GM12878 (cell line): ENCODE results near the gene PCDHGC5. TPM values are rescaled to one million over a fixed set of nuclear protein-coding genes. Genes with fewer than 3 reads are reported as not detected.

Experiments
- BACH1 ChIP-seq: fragments of 450-650 bp; IDR thresholded peaks from 2 replicates; pipeline ENCODE4 v1.6.1; 2017; ENCODE audit warnings: mild to moderate bottlenecking, borderline replicate concordance
- BRCA1 ChIP-seq: IDR thresholded peaks from 2 replicates; pipeline ENCODE4 v1.6.1; 2011; ENCODE audit warnings: low read depth, low read length, improper control_type of control experiment
- CBX3 ChIP-seq: fragments of 200-600 bp; sonication (generic); IDR thresholded peaks from 2 replicates; pipeline ENCODE4 v1.6.1; 2016; ENCODE audit warnings: low read depth, borderline replicate concordance
- ELK1 ChIP-seq: IDR thresholded peaks from 2 replicates; pipeline ENCODE4 v1.6.1; 2012; ENCODE audit warnings: low read depth, low read length, improper control_type of control experiment
- ETV6 ChIP-seq, 2 experiments: fragments of 450-650 bp in 1 of 2; IDR thresholded peaks in 1 of 2; conservative IDR thresholded peaks in 1 of 2; 2 replicates each; pipeline ENCODE4 v1.6.1; 2014; ENCODE audit warnings: antibody characterized with exemption in 1 of 2, borderline replicate concordance in 1 of 2, low read depth in 1 of 2, mild to moderate bottlenecking in 1 of 2, moderate library complexity in 1 of 2
- FOXM1 ChIP-seq: IDR thresholded peaks from 2 replicates; pipeline ENCODE4 v1.6.1; 2012; ENCODE audit warnings: low read depth, mild to moderate bottlenecking, inconsistent platforms, low read length, moderate library complexity
- IKZF1 ChIP-seq: fragments of 450-650 bp; conservative IDR thresholded peaks from 2 replicates; pipeline ENCODE4 v1.6.1; 2017; ENCODE audit warnings: antibody characterized with exemption, mild to moderate bottlenecking
- MYC ChIP-seq: IDR thresholded peaks from 2 replicates; pipeline ENCODE4 v1.6.1; 2011; ENCODE audit warnings: mild to moderate bottlenecking, low read length, moderate library complexity, inconsistent platforms; ENCODE audit not compliant: insufficient read depth, insufficient replicate concordance, insufficient read length, severe bottlenecking
- NFXL1 ChIP-seq: fragments of 450-650 bp; IDR thresholded peaks from 2 replicates; pipeline ENCODE4 v1.6.1; 2017; ENCODE audit warnings: antibody characterized with exemption, mild to moderate bottlenecking, borderline replicate concordance
- NFYA ChIP-seq: IDR thresholded peaks from 2 replicates; pipeline ENCODE4 v1.6.1; 2011; ENCODE audit warnings: low read depth, mild to moderate bottlenecking, low read length, improper control_type of control experiment, borderline replicate concordance
- NRF1 ChIP-seq: conservative IDR thresholded peaks from 2 replicates; pipeline ENCODE4 v1.6.1; 2011; ENCODE audit warnings: mild to moderate bottlenecking, low read depth, low read length, improper control_type of control experiment
- RAD21 ChIP-seq: IDR thresholded peaks from 2 replicates; pipeline ENCODE4 v1.6.1; 2011; ENCODE audit warnings: mild to moderate bottlenecking, low read depth, low read length, moderate library complexity; ENCODE audit not compliant: insufficient read depth
- ZBTB33 ChIP-seq: fragments of 450-650 bp; IDR thresholded peaks from 2 replicates; pipeline ENCODE4 v1.6.1; 2017; ENCODE audit warnings: mild to moderate bottlenecking
- ZNF24 ChIP-seq: fragments of 450-650 bp; IDR thresholded peaks from 2 replicates; pipeline ENCODE4 v1.6.1; 2017; ENCODE audit warnings: antibody characterized with exemption, mild to moderate bottlenecking
- polyA plus RNA-seq, 11 experiments: library from polyadenylated mRNA; depleted of rRNA in 4 of 11; unstranded in 6 of 11; stranded (reverse) in 5 of 11; fragments of >200 nt; fragmentation: Nextera tagmentation in 4 of 11; fragmentation: Illumina TruSeq in 1 of 11; extraction: Ambion mirVana in 4 of 11; extraction: Trizol in 1 of 11; gene quantifications; 1 replicate in 1 of 11; 2 replicates in 10 of 11; pipeline versions ENCODE4 v1.2.1 to v1.2.3, GENCODE V29; 2011 to 2016; ENCODE audit warnings: inconsistent platforms in 2 of 11, missing spikeins in 2 of 11, low read depth in 1 of 11
- total RNA-seq, 4 experiments: library from RNA; depleted of rRNA in 3 of 4; stranded (reverse); fragments of >200 nt in 3 of 4; fragmentation: Illumina TruSeq in 1 of 4; extraction: Trizol in 1 of 4; gene quantifications; 2 replicates each; pipeline versions ENCODE4 v1.2.1 to v1.2.3, GENCODE V29; 2013 to 2021
- TF ChIP-seq, protein P1 (sequence below): IDR thresholded peaks from 2 replicates; pipeline ENCODE4 v1.6.1; 2011; ENCODE audit warnings: borderline replicate concordance, low read depth, mild to moderate bottlenecking, moderate library complexity, mixed read lengths, low read length; ENCODE audit not compliant: insufficient read depth; ENCODE audit errors: extremely low read length

Gene PCDHGC5
- total and polyA plus RNA-seq, 10 of the 15 experiments (the other 5 are each of a cell fraction or from before 2014, with no cell fraction given) = 0.05 to 0.87 (median 0.18) TPM; not detected in 2

GRCh38 chr5:141514330-141515133, 25.7 kb downstream of the PCDHGC5 start (continued):
- TF ChIP-seq ELK1 (no peak), FOXM1 (no peak), MYC (no peak), RAD21 (no peak), ZBTB33 (no peak), BRCA1 (no peak), ZNF24 (no peak), BACH1 (no peak), NFXL1 (no peak), NRF1 (no peak), NFYA (no peak), IKZF1 (no peak; the same call in 1 of the 2 replicates), ETV6 (conservative IDR thresholded peaks at IDR 0.05 in 1 of 2, IDR thresholded peaks at IDR 0.05 in 1 of 2; ENCODE audit: borderline replicate concordance in 1 of 2, low read depth in 1 of 2) (no peak), CBX3 (no peak)
- TF ChIP-seq, protein P1, sequence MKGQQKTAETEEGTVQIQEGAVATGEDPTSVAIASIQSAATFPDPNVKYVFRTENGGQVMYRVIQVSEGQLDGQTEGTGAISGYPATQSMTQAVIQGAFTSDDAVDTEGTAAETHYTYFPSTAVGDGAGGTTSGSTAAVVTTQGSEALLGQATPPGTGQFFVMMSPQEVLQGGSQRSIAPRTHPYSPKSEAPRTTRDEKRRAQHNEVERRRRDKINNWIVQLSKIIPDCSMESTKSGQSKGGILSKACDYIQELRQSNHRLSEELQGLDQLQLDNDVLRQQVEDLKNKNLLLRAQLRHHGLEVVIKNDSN = no peak
